Caco-2 (cell line): Measurements from ENCODE around the gene ATXN1. TPM values are rescaled to one million over a fixed set of nuclear protein-coding genes. Genes with fewer than 3 reads are reported as not detected.

Experiments
- BruUV-seq: library from RNA; stranded (reverse); fragments of 400-500 nt; replicated peaks from 2 replicates; lab custom pipeline; 2021; lab: Mats Ljungman, UMichigan
- CTCF ChIA-PET: fragments of 300-600 bp; sonication (Branson Sonifier 250); formaldehyde crosslinking; loops from one replicate; lab custom pipeline; 2022; ENCODE audit warnings: antibody characterized with exemption; lab: Charles Lee
- POLR2A ChIA-PET: fragments of 300-600 bp; sonication (Branson Sonifier 250); formaldehyde crosslinking; loops from one replicate; lab custom pipeline; 2022; ENCODE audit warnings: antibody characterized with exemption; lab: Charles Lee
- DNase-seq, 2 experiments: peaks; one replicate each; pipeline versions ENCODE4 v3.0.0 to v3.0.0-alpha.2; 2020 to 2022
- H3K27me3 ChIP-seq: replicated peaks from 2 replicates; pipeline ENCODE4 v1.6.0; 2011; ENCODE audit warnings: low read length; ENCODE audit not compliant: control insufficient read depth, insufficient read depth
- H3K36me3 ChIP-seq: 2 replicates; pipeline ENCODE4 v1.5.1; 2011; ENCODE audit warnings: low read length; ENCODE audit not compliant: control insufficient read depth, insufficient read depth
- H3K4me1 ChIP-seq: fragments of 250-450 bp; sonication (Bioruptor Pico); 2 replicates; pipeline ENCODE4 v1.5.1; 2020; ENCODE audit warnings: mild to moderate bottlenecking
- H3K4me3 ChIP-seq: 2 replicates; pipeline ENCODE4 v1.5.1; 2011; ENCODE audit warnings: low read depth, mild to moderate bottlenecking, control low read depth, low read length
- H3K9me3 ChIP-seq: fragments of 250-450 bp; sonication (Bioruptor Pico); 2 replicates; pipeline ENCODE4 v1.5.1; 2020; ENCODE audit warnings: mild to moderate bottlenecking, moderate library complexity
- H3K27ac Mint-ChIP-seq: one replicate; pipeline ENCODE4 v1.8.0; 2022; ENCODE audit warnings: mixed read lengths; ENCODE audit not compliant: unreplicated experiment
- H3K27me3 Mint-ChIP-seq: one replicate; pipeline ENCODE4 v1.8.0; 2022; ENCODE audit warnings: mixed read lengths; ENCODE audit not compliant: insufficient read depth, unreplicated experiment
- H3K36me3 Mint-ChIP-seq: one replicate; pipeline ENCODE4 v1.8.0; 2022; ENCODE audit warnings: mild to moderate bottlenecking, mixed read lengths; ENCODE audit not compliant: insufficient read depth, unreplicated experiment
- H3K4me1 Mint-ChIP-seq: one replicate; pipeline ENCODE4 v1.8.0; 2022; ENCODE audit warnings: low read depth, mixed read lengths; ENCODE audit not compliant: unreplicated experiment
- H3K4me3 Mint-ChIP-seq: one replicate; pipeline ENCODE4 v1.8.0; 2022; ENCODE audit warnings: mild to moderate bottlenecking, moderate library complexity, mixed read lengths; ENCODE audit not compliant: unreplicated experiment
- H3K9me3 Mint-ChIP-seq: one replicate; pipeline ENCODE4 v1.8.0; 2022; ENCODE audit warnings: mixed read lengths; ENCODE audit not compliant: unreplicated experiment
- intact Hi-C: fragments of 100-400 bp; cut with micrococcal nuclease; formaldehyde crosslinking; loops from one replicate; pipeline ENCODE4 v1.10.0; 2022; ENCODE audit not compliant: unreplicated experiment
- total RNA-seq: library from RNA; stranded (reverse); gene quantifications from 2 replicates; pipeline ENCODE4 v1.2.3, GENCODE V29; 2022
- TF ChIP-seq, protein P1 (sequence below), 2 experiments: fragments of 200-600 bp in 1 of 2; IDR thresholded peaks; 1 replicate in 1 of 2; 2 replicates in 1 of 2; pipeline versions ENCODE4 v1.5.1 to v1.8.0; 2011 to 2022; ENCODE audit warnings: antibody characterized with exemption in 1 of 2, control low read depth in 1 of 2, inconsistent platforms in 1 of 2, low read depth in 1 of 2, low read length in 1 of 2, mild to moderate bottlenecking in 1 of 2, moderate library complexity in 1 of 2; ENCODE audit not compliant: insufficient read depth in 1 of 2, severe bottlenecking in 1 of 2, unreplicated experiment in 1 of 2

Gene ATXN1
- total RNA-seq, 1 experiment from 2014 or later = 14.2 TPM

DNA sequence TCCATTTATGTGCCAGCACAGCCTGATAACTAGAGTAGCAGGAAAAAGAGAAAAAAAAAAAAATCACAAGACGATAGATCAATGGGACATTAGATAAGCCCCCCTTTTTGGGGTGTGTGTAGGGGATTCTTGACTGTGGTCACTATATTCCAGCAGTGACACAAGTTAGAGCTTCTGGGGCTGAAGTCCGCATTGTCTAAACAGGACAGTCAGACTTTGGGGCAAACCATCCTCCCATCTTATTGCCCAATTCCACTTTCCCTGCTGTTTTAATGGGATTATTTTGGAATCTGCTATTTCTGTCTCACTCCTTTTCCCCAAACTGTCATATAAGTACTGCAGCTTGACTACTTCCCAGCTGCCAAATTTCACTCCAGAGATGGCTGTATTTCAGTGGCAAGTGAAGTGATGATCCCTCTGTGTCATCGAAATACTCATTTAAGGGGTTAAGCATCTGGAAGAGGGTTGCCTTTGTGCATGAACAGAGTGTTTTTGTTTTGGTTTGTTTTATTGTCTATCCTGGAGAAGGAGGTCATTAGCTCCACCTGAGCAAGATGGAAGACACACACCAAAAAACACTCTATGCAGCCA lies 182.5 kb downstream of the ATXN1 start:
- Histone ChIP-seq H3K9me3 (no peaks in the 10 kb centered on the region), H3K4me3 (no peak overlapping the region), H3K4me1 (peaks cover 4% of the 10 kb centered on the region; the same call in 1 of the 2 replicates), H3K36me3 (no peaks in the 10 kb centered on the region), H3K27me3 (no peaks in the 10 kb centered on the region)
- Mint-ChIP-seq H3K36me3 (no peaks in the 10 kb centered on the region), H3K4me1 (peaks cover 11% of the 10 kb centered on the region), H3K27me3 (no peaks in the 10 kb centered on the region), H3K4me3 (no peak overlapping the region), H3K9me3 (no peaks in the 10 kb centered on the region), H3K27ac (no peak overlapping the region)
- BruUV-seq = no TSS peak
- CTCF ChIA-PET = no interaction called here
- TF ChIP-seq, protein P1, sequence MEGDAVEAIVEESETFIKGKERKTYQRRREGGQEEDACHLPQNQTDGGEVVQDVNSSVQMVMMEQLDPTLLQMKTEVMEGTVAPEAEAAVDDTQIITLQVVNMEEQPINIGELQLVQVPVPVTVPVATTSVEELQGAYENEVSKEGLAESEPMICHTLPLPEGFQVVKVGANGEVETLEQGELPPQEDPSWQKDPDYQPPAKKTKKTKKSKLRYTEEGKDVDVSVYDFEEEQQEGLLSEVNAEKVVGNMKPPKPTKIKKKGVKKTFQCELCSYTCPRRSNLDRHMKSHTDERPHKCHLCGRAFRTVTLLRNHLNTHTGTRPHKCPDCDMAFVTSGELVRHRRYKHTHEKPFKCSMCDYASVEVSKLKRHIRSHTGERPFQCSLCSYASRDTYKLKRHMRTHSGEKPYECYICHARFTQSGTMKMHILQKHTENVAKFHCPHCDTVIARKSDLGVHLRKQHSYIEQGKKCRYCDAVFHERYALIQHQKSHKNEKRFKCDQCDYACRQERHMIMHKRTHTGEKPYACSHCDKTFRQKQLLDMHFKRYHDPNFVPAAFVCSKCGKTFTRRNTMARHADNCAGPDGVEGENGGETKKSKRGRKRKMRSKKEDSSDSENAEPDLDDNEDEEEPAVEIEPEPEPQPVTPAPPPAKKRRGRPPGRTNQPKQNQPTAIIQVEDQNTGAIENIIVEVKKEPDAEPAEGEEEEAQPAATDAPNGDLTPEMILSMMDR (IDR thresholded peaks at IDR 0.05; ENCODE audit: insufficient read depth in 1 of 2, low read depth in 1 of 2, low read length in 1 of 2, severe bottlenecking in 1 of 2, unreplicated experiment in 1 of 2) = no peak
- intact Hi-C loops = no loop called here
- DNase-seq = no peak
- POLR2A ChIA-PET = no interaction called here

DNA sequence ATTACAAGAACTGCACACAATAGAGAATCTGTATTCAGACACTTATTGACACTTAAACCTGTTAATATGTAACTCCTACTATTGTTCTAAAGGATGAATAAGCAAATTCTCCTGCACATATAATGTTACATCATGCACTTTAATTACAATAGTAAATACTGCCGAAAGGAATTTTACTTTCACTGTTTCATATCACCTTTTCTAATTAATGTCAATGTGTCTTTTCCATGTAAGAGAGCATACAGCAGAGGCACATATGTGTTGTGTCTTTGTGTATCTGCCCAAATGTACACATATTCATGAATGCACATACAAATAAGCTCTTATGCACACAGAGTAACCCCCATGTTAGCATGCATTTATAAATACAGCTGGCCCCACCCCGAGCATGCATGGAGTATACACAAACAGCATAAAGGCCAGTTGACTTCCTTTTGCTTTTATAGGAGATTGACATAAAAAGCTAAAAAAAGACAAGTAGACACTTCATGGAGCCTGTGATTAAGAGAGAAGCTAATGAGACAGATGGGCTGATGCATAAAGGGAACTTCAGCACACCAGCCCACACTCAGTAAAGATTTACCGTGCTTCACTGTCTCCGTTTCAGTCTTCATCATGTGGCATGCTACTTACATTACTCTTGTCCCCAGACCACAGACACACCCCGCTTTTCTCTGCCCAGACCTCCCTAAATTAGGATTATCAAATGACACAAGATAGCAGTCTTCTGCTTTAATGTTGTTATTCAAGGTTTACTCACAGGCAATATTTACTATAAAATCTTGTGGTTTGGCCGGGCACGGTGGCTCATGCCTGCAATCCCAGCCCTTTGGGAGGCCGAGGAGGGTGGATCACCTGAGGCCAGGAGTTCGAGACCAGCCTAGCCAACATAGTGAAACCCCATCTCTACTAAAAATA lies 184.6 kb downstream of the ATXN1 start:
- Histone ChIP-seq H3K36me3 (no peaks in the 10 kb centered on the region), H3K4me3 (no peak overlapping the region), H3K4me1 (peaks cover 4% of the 10 kb centered on the region; the same call in 1 of the 2 replicates), H3K27me3 (no peaks in the 10 kb centered on the region), H3K9me3 (no peaks in the 10 kb centered on the region)
- TF ChIP-seq, protein P1 (IDR thresholded peaks at IDR 0.05; ENCODE audit: insufficient read depth in 1 of 2, low read depth in 1 of 2, low read length in 1 of 2, severe bottlenecking in 1 of 2, unreplicated experiment in 1 of 2) = no peak
- intact Hi-C loops = no loop called here
- Mint-ChIP-seq H3K4me1 (peaks cover 11% of the 10 kb centered on the region), H3K4me3 (no peak overlapping the region), H3K27ac (no peak overlapping the region), H3K27me3 (no peaks in the 10 kb centered on the region), H3K9me3 (no peaks in the 10 kb centered on the region), H3K36me3 (no peaks in the 10 kb centered on the region)
- CTCF ChIA-PET = interaction anchor here (0.6 kb wide), 1 partner anchor 185 kb away, joined by 4 read pairs; the partner anchor contains the start of gene ATXN1
- BruUV-seq = no TSS peak
- POLR2A ChIA-PET = no interaction called here
- DNase-seq = no peak

DNA sequence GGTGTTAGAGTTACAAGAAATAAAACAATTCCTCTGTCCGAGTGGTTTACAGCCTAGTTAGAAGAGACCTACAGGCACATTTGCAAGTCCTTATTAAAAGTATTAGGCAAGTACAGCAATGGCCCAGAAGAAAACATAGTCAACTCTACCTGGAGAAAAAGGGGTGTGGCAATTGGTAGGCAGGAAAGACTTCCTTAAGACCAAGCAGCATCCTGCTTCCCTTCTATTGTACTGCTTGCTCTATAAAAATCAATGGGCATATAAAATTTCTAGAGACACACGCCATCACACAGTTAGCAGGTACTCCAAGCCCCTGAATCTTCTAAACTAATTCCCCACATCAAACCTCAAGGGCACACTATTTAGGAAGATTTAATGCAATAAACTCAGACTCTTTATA lies 185.6 kb downstream of the ATXN1 start:
- peaks cover 11% of the 10 kb centered on the region for H3K4me1 Mint-ChIP-seq
- ChIA-PET CTCF (no interaction called here), POLR2A (no interaction called here)
- DNase-seq = no peak
- Histone ChIP-seq H3K4me1 (peaks cover 4% of the 10 kb centered on the region; the same call in 1 of the 2 replicates), H3K4me3 (no peak overlapping the region), H3K36me3 (no peaks in the 10 kb centered on the region), H3K9me3 (no peaks in the 10 kb centered on the region), H3K27me3 (no peaks in the 10 kb centered on the region)
- H3K27me3 Mint-ChIP-seq = no peaks in the 10 kb centered on the region
- no peaks in the 10 kb centered on the region for H3K36me3 Mint-ChIP-seq
- no TSS peak for BruUV-seq
- no peak overlapping the region for H3K4me3 Mint-ChIP-seq
- TF ChIP-seq, protein P1 (IDR thresholded peaks at IDR 0.05; ENCODE audit: insufficient read depth in 1 of 2, low read depth in 1 of 2, low read length in 1 of 2, severe bottlenecking in 1 of 2, unreplicated experiment in 1 of 2) = no peak
- H3K9me3 Mint-ChIP-seq = no peaks in the 10 kb centered on the region
- no peak overlapping the region for H3K27ac Mint-ChIP-seq
- intact Hi-C loops = no loop called here
